ENCODE data around the gene SYNGR1.

Gene SYNGR1

DNA sequence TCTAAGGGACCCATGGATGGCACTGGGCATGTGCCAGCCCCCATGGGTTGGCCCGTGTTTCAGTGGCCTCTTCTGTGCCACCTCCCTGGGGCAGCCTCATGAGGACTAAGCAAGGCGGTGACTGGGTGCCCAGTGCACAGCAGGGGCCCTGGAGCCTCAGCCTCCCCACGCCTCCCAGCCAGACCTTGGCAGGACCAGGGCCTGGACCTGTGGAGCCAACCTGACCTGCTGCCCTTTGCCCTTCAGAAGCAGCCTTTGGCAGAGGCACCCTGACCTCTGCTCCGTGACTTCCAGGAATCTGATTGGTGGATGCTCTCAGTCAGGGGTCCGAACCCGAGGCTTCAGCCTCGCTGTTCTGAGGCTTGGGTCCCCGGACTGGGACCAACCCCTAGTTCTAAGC, 25.0 kb downstream of the SYNGR1 start:
- Histone ChIP-seq H3K9me3 (ENCODE audit: control insufficient read depth, low read length) (peaks cover 6% of the 10 kb centered on the region), H3K27ac (ENCODE audit: low read depth, low read length, severe bottlenecking) (no peak overlapping the region), H3K4me3 (ENCODE audit: extremely low read depth, insufficient read depth, low read length, poor library complexity, severe bottlenecking) (no peak overlapping the region), H3K4me1 (ENCODE audit: control insufficient read depth, insufficient read depth, low read length, poor library complexity, severe bottlenecking) (no peaks in the 10 kb centered on the region), H3K36me3 (ENCODE audit: control insufficient read depth, insufficient read depth, low read length) (peaks cover 11% of the 10 kb centered on the region)
- 90 to 92% methylated on average over 8 of the region's 8 CpGs for WGBS, 2 experiments (ENCODE audit: insufficient coverage in 2 of 2)

DNA sequence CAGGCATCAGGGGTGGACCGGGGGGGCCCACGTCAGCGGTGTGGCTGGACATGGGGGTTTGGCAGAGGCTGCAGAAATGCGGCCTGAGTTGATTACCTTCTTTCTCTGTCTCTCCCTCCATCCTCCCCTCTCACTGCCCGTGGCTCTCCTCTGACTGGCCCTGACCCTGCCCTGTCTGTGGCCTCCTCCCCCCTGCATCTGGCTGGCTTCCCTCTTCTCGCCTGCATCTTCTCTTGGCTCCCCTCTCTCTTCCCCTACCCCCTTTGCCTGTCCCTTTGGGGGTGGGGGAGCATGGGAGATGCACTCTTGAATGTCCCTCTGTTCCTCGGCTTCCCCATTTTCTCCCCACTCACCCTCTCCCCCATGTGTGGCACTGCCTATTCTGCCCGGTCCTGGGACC, 25.9 kb downstream of the SYNGR1 start:
- WGBS, 2 experiments (ENCODE audit: insufficient coverage in 2 of 2): 75 to 80% methylated on average over 2 to 6 of the region's 8 CpGs
- H3K4me3 ChIP-seq (ENCODE audit: extremely low read depth, insufficient read depth, low read length, poor library complexity, severe bottlenecking): no peak overlapping the region
- H3K36me3 ChIP-seq (ENCODE audit: control insufficient read depth, insufficient read depth, low read length): peaks cover 11% of the 10 kb centered on the region
- no peaks in the 10 kb centered on the region for H3K4me1 ChIP-seq (ENCODE audit: control insufficient read depth, insufficient read depth, low read length, poor library complexity, severe bottlenecking)
- no peak overlapping the region for H3K27ac ChIP-seq (ENCODE audit: low read depth, low read length, severe bottlenecking)
- H3K9me3 ChIP-seq (ENCODE audit: control insufficient read depth, low read length): peaks cover 6% of the 10 kb centered on the region

DNA sequence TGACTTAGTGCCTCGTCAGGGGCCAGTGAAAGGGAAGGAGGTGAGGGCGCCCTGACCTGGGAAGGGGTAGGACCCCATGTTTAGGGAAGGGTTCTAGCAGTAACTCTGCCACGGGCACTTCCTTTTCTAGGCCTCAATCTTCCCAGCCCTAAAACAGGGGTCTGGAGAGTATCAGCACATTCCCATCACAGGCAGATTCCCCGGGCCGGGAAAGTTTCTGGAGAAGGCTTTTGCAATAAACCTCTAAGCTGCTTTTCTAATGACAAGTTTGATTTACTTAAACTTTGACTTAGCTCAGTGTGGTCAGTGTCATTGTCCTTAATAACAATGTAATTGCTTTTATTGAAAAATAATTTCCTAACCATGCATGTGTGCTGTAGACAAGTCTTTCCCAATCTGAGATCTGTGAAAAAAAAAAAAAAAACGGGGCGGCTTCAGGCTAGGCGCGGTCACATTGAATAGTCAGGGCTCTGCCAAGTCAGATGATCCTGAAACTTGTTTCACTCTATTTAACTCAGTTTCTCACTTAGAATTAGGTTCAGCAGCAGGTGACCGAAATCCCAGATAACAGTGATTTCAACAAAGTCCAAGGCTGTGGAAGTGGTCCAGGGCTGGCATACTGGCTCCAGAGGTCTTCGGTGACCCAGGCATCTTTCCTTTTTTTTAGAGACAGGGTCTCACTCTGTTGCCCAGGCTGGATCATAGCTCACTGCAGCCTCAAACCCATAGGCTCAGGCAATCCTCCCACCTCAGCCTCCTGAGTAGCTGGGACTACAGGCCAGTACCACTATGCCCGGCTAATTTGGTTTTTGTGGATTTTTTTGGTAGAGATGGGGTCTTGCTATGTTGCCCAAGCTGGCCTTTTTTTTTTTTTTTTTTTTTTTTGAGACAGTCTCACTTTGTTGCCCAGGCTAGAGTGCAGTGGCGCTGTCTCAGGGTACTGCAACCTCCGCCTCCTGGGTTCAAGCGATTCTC, 30.3 kb downstream of the SYNGR1 start:
- no peak overlapping the region for H3K4me3 ChIP-seq (ENCODE audit: extremely low read depth, insufficient read depth, low read length, poor library complexity, severe bottlenecking)
- H3K36me3 ChIP-seq (ENCODE audit: control insufficient read depth, insufficient read depth, low read length): peaks cover 11% of the 10 kb centered on the region
- 91 to 94% methylated on average over 6 to 7 of the region's 15 CpGs for WGBS, 2 experiments (ENCODE audit: insufficient coverage in 2 of 2)
- peak overlapping the region; percentile 49 for H3K27ac ChIP-seq (ENCODE audit: low read depth, low read length, severe bottlenecking)
- no peaks in the 10 kb centered on the region for H3K9me3 ChIP-seq (ENCODE audit: control insufficient read depth, low read length)
- no peaks in the 10 kb centered on the region for H3K4me1 ChIP-seq (ENCODE audit: control insufficient read depth, insufficient read depth, low read length, poor library complexity, severe bottlenecking)

DNA sequence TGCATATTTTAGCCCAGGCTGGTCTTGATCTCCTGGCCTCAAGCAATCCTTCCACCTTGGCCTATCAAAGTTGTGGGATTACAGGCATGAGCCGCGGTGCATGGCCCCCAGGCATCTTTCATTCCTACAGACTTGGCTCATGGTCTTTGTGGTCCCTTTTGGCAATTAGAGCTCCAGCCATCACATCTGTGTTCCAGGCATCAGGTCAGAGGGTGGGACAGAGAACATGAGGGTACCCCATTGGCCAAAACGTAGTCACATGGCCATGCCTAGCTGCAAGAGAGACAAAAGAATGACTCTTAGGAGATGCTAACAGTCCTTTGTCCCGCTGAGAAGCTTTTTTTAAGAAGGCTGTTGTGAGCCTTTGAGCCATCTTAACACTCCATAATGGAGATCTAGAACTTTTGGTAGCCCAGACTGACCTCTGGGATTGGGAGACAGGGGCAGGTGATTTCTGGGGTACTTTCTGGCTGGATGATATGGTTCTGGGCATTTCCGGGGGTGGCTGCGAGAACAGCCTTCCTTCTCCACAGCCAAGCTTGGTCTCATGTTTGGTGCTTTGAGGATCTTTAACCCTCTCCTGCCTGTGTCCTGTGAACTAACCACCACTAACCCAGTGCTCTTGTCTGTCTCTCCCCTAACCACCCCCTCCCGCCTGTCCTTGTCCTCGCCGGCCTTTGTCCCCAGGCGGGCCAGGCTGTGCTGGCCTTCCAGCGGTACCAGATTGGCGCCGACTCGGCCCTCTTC, 31.4 kb downstream of the SYNGR1 start:
- 89 to 90% methylated on average over 8 to 13 of the region's 14 CpGs for WGBS, 2 experiments (ENCODE audit: insufficient coverage in 2 of 2)
- no peak overlapping the region for H3K4me3 ChIP-seq (ENCODE audit: extremely low read depth, insufficient read depth, low read length, poor library complexity, severe bottlenecking)
- H3K27ac ChIP-seq (ENCODE audit: low read depth, low read length, severe bottlenecking): no peak overlapping the region
- no peaks in the 10 kb centered on the region for H3K9me3 ChIP-seq (ENCODE audit: control insufficient read depth, low read length)
- no peaks in the 10 kb centered on the region for H3K4me1 ChIP-seq (ENCODE audit: control insufficient read depth, insufficient read depth, low read length, poor library complexity, severe bottlenecking)
- peaks cover 11% of the 10 kb centered on the region for H3K36me3 ChIP-seq (ENCODE audit: control insufficient read depth, insufficient read depth, low read length)

DNA sequence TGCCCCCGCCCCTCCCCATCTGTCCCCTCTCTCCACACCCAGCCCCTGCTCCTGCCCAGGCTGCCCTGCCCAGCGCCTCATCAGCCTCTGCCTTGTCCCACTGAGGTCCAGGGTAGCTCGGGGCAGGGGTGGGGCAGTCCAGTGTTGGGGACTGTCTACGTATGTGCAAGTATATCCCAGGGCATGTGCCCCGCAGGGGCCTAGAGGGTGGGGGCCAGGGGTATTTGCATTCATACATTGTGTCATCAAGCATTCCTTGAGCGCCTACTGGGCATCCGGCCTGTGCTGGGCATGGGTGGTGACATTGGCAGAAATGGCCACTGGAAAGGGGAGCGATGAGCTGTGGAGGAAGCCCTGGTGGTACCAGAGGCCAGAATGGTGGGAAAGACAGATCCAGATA, 32.1 kb downstream of the SYNGR1 start:
- 98 to 99% methylated on average over 6 of the region's 8 CpGs for WGBS, 2 experiments (ENCODE audit: insufficient coverage in 2 of 2)
- Histone ChIP-seq H3K4me3 (ENCODE audit: extremely low read depth, insufficient read depth, low read length, poor library complexity, severe bottlenecking) (no peak overlapping the region), H3K27ac (ENCODE audit: low read depth, low read length, severe bottlenecking) (no peak overlapping the region), H3K4me1 (ENCODE audit: control insufficient read depth, insufficient read depth, low read length, poor library complexity, severe bottlenecking) (no peaks in the 10 kb centered on the region), H3K36me3 (ENCODE audit: control insufficient read depth, insufficient read depth, low read length) (peaks cover 11% of the 10 kb centered on the region), H3K9me3 (ENCODE audit: control insufficient read depth, low read length) (no peaks in the 10 kb centered on the region)

DNA sequence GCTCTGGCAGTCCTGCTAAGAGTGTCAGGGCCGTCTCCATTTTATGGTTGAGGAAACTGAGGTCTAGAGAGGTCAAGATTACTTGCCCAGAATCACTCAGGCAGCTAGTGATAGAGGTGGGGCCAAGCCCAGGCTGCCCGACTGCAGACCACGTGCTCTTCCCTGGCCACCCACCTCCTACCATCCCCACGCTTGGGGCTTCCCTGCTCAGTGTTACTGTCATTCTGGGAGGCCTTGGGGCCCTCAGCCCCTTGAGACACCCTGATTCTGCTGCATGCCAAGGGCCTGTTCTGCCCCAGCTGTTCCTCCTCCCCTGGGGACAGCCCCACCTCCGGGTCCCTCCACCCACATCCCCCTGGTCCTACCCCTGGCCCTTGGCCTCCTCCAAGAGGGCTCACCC, 32.6 kb downstream of the SYNGR1 start:
- no peaks in the 10 kb centered on the region for H3K9me3 ChIP-seq (ENCODE audit: control insufficient read depth, low read length)
- H3K4me1 ChIP-seq (ENCODE audit: control insufficient read depth, insufficient read depth, low read length, poor library complexity, severe bottlenecking): no peaks in the 10 kb centered on the region
- H3K4me3 ChIP-seq (ENCODE audit: extremely low read depth, insufficient read depth, low read length, poor library complexity, severe bottlenecking): no peak overlapping the region
- 91 to 94% methylated on average over 4 to 5 of the region's 5 CpGs for WGBS, 2 experiments (ENCODE audit: insufficient coverage in 2 of 2)
- peaks cover 11% of the 10 kb centered on the region for H3K36me3 ChIP-seq (ENCODE audit: control insufficient read depth, insufficient read depth, low read length)
- H3K27ac ChIP-seq (ENCODE audit: low read depth, low read length, severe bottlenecking): no peak overlapping the region

DNA sequence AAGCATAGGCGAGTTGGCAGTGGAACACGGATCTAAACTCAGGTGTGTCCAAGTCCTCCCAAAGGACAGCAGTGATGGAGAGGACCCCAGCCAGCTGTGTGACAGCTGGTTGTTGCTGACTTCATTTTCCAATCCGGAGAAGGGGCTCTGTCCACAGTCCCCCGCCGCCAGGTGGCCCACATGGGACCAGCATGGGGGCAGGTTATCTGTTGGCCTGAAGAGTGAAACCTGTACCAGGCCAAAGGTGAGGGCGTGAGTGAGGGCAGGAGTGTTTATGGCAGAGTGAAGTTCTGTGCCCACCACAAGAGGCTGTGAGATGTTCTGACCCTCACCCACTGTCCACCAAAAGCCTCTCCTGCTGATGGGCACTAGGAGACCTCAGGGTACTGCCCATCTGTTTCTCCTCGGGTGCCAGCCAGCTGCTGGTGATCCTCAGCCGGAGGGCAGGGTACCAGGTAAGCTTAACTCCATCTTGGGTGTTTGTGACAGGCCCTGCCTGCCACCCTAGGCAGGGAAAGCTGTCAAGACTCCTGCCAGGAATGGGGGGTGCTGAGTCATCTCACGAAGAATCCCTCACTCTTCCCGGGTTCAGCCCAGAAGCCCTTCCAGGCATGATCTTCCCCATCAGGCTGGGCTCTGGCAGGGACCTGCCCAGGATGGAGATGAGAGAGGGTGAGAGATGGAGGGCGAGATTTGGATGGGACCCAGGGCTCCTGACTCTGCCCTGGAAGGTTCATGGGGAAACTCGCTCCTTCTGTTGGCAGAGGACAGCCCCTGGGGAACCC, 34.2 kb downstream of the SYNGR1 start:
- Histone ChIP-seq H3K27ac (ENCODE audit: low read depth, low read length, severe bottlenecking) (no peak overlapping the region), H3K4me1 (ENCODE audit: control insufficient read depth, insufficient read depth, low read length, poor library complexity, severe bottlenecking) (no peaks in the 10 kb centered on the region), H3K36me3 (ENCODE audit: control insufficient read depth, insufficient read depth, low read length) (no peaks in the 10 kb centered on the region), H3K9me3 (ENCODE audit: control insufficient read depth, low read length) (no peaks in the 10 kb centered on the region), H3K4me3 (ENCODE audit: extremely low read depth, insufficient read depth, low read length, poor library complexity, severe bottlenecking) (no peak overlapping the region)
- WGBS, 2 experiments (ENCODE audit: insufficient coverage in 2 of 2): 91 to 97% methylated on average over 6 to 9 of the region's 12 CpGs

DNA sequence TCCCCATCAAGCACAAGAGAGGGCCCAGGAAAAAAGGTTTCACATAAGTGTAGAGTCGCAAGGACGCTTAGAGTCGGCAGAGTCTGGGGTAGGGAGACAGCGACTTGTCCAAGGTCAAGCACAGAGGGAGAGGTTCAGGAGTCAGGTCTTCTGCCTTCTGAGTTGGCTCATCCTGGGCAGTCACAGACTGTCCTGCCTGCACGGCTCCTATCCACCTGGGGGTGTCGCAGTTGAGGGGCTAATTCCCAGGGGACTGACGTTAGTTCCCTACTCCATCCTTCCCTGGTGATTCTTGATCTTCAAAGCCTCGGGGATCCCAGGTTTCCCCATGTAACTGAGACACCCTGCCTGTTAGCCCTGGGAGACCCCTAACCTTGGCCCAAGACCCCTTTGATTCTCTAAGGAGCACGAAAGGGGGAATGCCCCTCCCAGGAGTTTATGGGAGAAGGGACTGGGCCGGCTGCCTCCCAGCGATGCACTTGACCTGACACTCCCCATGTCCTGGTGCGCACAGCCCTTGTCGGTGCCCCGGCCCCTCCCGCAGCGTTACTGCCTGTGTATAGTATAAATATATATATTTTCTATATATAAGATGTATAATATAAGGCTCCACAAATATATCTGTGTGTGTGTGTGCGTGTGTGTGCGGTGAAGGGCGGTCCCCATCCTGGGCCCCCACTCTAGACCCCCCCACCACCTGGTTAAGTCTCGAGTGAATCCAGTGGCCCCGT, 35.1 kb downstream of the SYNGR1 start:
- H3K4me1 ChIP-seq (ENCODE audit: control insufficient read depth, insufficient read depth, low read length, poor library complexity, severe bottlenecking): no peaks in the 10 kb centered on the region
- no peak overlapping the region for H3K27ac ChIP-seq (ENCODE audit: low read depth, low read length, severe bottlenecking)
- no peak overlapping the region for H3K4me3 ChIP-seq (ENCODE audit: extremely low read depth, insufficient read depth, low read length, poor library complexity, severe bottlenecking)
- 36 to 47% methylated on average over 8 of the region's 21 CpGs for WGBS, 2 experiments (ENCODE audit: insufficient coverage in 2 of 2)
- no peaks in the 10 kb centered on the region for H3K9me3 ChIP-seq (ENCODE audit: control insufficient read depth, low read length)
- H3K36me3 ChIP-seq (ENCODE audit: control insufficient read depth, insufficient read depth, low read length): no peaks in the 10 kb centered on the region

DNA sequence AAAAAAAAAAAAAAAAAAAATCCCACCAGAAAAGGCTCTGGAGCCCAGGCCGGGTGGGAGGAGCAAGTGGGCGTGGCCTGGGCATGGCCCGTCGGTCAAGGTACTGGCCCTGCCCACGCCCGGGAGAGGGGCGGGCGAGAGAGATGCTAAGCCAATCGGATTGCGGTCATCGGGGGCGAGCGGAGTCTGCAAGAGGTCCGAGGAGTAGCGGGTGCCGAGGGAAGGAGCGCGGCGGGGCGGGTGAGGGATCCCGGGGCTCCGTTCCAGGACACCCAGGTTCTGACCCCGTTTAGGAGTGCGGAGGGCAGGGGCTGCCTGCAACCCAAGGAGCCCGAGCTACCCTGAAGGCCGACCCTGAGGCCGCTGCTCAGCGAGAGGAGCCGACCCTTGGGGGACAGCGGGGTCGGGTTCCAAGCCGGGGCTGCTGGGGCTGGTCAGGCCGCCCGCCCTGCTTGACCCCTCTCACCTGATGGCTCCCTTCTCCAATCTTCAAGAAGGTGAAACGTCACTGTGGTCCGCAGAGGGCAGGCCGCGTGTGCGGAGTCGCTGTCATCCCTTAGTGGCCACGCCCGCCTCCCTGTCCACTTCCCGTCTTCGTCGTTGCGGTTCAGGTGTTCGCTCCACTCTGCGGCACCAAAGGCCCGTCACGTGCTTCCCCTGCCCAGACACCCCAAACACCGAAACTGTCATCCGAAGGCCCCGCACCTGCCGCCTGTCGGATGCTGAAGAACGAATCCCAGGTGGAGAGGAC, 38.6 kb downstream of the SYNGR1 start:
- Histone ChIP-seq H3K4me3 (ENCODE audit: extremely low read depth, insufficient read depth, low read length, poor library complexity, severe bottlenecking) (peak overlapping the region; percentile 54), H3K9me3 (ENCODE audit: control insufficient read depth, low read length) (no peaks in the 10 kb centered on the region), H3K4me1 (ENCODE audit: control insufficient read depth, insufficient read depth, low read length, poor library complexity, severe bottlenecking) (no peaks in the 10 kb centered on the region), H3K27ac (ENCODE audit: low read depth, low read length, severe bottlenecking) (no peak overlapping the region), H3K36me3 (ENCODE audit: control insufficient read depth, insufficient read depth, low read length) (no peaks in the 10 kb centered on the region)
- WGBS, 2 experiments (ENCODE audit: insufficient coverage in 2 of 2): 4 to 7% methylated on average over 50 of the region's 56 CpGs

Measured in mesodermal cell (in vitro differentiated cells).